Neural progenitor cell (in vitro differentiated cells): ENCODE results near the gene CAVIN2.

Experiments
- EZH2 ChIP-seq: fragments of 200-600 bp; sonication (generic); IDR thresholded peaks from 2 replicates; pipeline ENCODE4 v1.6.1; 2017; ENCODE audit warnings: antibody characterized with exemption, mild to moderate bottlenecking, moderate library complexity
- EZH2phosphoT487 ChIP-seq: fragments of 200-600 bp; sonication (generic); IDR thresholded peaks from 2 replicates; pipeline ENCODE4 v1.6.1; 2017; ENCODE audit warnings: antibody characterized with exemption
- TF ChIP-seq, protein P1 (sequence below): fragments of 200-600 bp; sonication (generic); IDR thresholded peaks from 2 replicates; pipeline ENCODE4 v1.5.1; 2017; ENCODE audit warnings: antibody characterized with exemption, mild to moderate bottlenecking

- TF ChIP-seq, protein P1, sequence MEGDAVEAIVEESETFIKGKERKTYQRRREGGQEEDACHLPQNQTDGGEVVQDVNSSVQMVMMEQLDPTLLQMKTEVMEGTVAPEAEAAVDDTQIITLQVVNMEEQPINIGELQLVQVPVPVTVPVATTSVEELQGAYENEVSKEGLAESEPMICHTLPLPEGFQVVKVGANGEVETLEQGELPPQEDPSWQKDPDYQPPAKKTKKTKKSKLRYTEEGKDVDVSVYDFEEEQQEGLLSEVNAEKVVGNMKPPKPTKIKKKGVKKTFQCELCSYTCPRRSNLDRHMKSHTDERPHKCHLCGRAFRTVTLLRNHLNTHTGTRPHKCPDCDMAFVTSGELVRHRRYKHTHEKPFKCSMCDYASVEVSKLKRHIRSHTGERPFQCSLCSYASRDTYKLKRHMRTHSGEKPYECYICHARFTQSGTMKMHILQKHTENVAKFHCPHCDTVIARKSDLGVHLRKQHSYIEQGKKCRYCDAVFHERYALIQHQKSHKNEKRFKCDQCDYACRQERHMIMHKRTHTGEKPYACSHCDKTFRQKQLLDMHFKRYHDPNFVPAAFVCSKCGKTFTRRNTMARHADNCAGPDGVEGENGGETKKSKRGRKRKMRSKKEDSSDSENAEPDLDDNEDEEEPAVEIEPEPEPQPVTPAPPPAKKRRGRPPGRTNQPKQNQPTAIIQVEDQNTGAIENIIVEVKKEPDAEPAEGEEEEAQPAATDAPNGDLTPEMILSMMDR, result peak; percentile 31
- TF ChIP-seq EZH2 (no peak), EZH2phosphoT487 (no peak)
These were observed 23.9 kb upstream of the CAVIN2 start for GRCh38 chr2:191870744-191871143.
